OCI-LY1 (cell line): Measurements from ENCODE around the gene SPOCK1.

Source experiments
- H2AFZ ChIP-seq: fragments of 200-600 bp; sonication (generic), shearing (Covaris generic); 2 replicates; pipeline ENCODE4 v1.6.0; 2014; ENCODE audit warnings: antibody characterized with exemption, mild to moderate bottlenecking, low read length
- H3F3A ChIP-seq: fragments of 200-600 bp; sonication (generic), shearing (Covaris generic); 2 replicates; pipeline ENCODE4 v1.6.0; 2014; ENCODE audit warnings: mild to moderate bottlenecking, antibody characterized with exemption, low read length, moderate library complexity; ENCODE audit not compliant: insufficient read depth
- H3K27ac ChIP-seq: fragments of 200-600 bp; sonication (generic); 2 replicates; pipeline ENCODE4 v1.5.1; 2014; ENCODE audit warnings: low read length, mixed run types, mild to moderate bottlenecking, low read depth; ENCODE audit not compliant: poor library complexity, severe bottlenecking
- H3K27me3 ChIP-seq: fragments of 200-600 bp; sonication (generic); 2 replicates; pipeline ENCODE4 v1.6.0; 2014; ENCODE audit warnings: antibody characterized with exemption, mild to moderate bottlenecking, low read length, moderate library complexity; ENCODE audit not compliant: insufficient read depth
- H3K36me3 ChIP-seq: fragments of 200-600 bp; sonication (generic); 2 replicates; pipeline ENCODE4 v1.6.1; 2014; ENCODE audit warnings: mild to moderate bottlenecking, antibody characterized with exemption, low read length, moderate library complexity, mixed read lengths; ENCODE audit not compliant: insufficient read depth
- H3K4me1 ChIP-seq: fragments of 200-600 bp; sonication (generic); 2 replicates; pipeline ENCODE4 v1.5.1; 2014; ENCODE audit warnings: mild to moderate bottlenecking, low read length, moderate library complexity; ENCODE audit not compliant: insufficient read depth, severe bottlenecking
- H3K4me2 ChIP-seq: fragments of 200-600 bp; sonication (generic), shearing (Covaris generic); 2 replicates; pipeline ENCODE4 v1.6.1; 2014; ENCODE audit warnings: low read length
- H3K4me3 ChIP-seq: fragments of 200-600 bp; sonication (generic); 2 replicates; pipeline ENCODE4 v1.5.1; 2014; ENCODE audit warnings: low read length, low read depth, mild to moderate bottlenecking, mixed read lengths; ENCODE audit not compliant: poor library complexity, severe bottlenecking
- H3K79me2 ChIP-seq: fragments of 200-600 bp; shearing (Covaris generic); 2 replicates; pipeline ENCODE4 v1.6.1; 2016; ENCODE audit warnings: mixed run types, low read length, mixed read lengths; ENCODE audit not compliant: insufficient read depth
- H3K9ac ChIP-seq: fragments of 200-600 bp; sonication (generic), shearing (Covaris generic); 2 replicates; pipeline ENCODE4 v1.6.1; 2014; ENCODE audit warnings: mild to moderate bottlenecking, low read length, mixed read lengths
- H3K9me2 ChIP-seq: fragments of 200-600 bp; sonication (generic), shearing (Covaris generic); 2 replicates; pipeline ENCODE4 v1.6.1; 2014; ENCODE audit warnings: low read depth, mild to moderate bottlenecking, low read length, mixed read lengths
- H3K9me3 ChIP-seq: fragments of 200-600 bp; shearing (Covaris generic); 2 replicates; pipeline ENCODE4 v1.6.1; 2014; ENCODE audit warnings: low read length, mixed read lengths
- H4K20me1 ChIP-seq: fragments of 200-600 bp; sonication (generic), shearing (Covaris generic); 2 replicates; pipeline ENCODE4 v1.6.0; 2016; ENCODE audit warnings: mild to moderate bottlenecking, low read length; ENCODE audit not compliant: insufficient read depth
- CTCF ChIP-seq: fragments of 200-600 bp; sonication (generic), shearing (Covaris generic); IDR thresholded peaks from 2 replicates; pipeline ENCODE4 v1.5.1; 2017; ENCODE audit warnings: mild to moderate bottlenecking, antibody characterized with exemption, low read length, moderate library complexity, mixed read lengths
- EZH2 ChIP-seq: fragments of 200-600 bp; sonication (generic), shearing (Covaris generic); IDR thresholded peaks from 2 replicates; pipeline ENCODE4 v1.8.0; 2017; ENCODE audit warnings: borderline replicate concordance, mixed run types, mild to moderate bottlenecking, antibody characterized with exemption, low read length, moderate library complexity, mixed read lengths

Gene SPOCK1

DNA sequence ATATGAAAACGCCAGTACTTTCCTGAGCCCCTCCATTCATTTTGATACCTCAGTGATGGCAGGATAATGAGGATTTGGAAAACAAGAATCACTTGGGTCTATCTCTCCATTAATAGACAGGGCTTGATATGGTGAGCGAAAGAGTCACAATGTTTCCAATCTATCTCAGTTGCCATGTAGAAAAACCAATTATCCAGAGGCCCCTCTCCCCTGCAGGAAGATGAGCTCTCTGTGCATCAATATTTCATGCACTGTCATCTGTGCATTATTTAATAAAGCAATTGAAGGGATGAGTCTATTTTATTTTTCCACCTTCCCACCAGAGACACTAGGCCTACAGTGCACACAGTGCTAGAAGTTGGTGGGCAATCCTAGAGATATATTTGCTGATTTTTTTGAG, 326.9 kb downstream of the SPOCK1 start:
- H3K9me2 ChIP-seq = no peaks in the 10 kb centered on the region
- H3K9me3 ChIP-seq = no peaks in the 10 kb centered on the region
- no peaks in the 10 kb centered on the region for H4K20me1 ChIP-seq
- no peak overlapping the region for H3K9ac ChIP-seq
- H2AFZ ChIP-seq = no peak overlapping the region
- no peaks in the 10 kb centered on the region for H3K79me2 ChIP-seq
- H3K4me3 ChIP-seq = no peak overlapping the region
- H3K4me2 ChIP-seq = no peak overlapping the region
- H3K36me3 ChIP-seq = no peaks in the 10 kb centered on the region
- TF ChIP-seq EZH2 (no peak), CTCF (no peak)
- no peaks in the 10 kb centered on the region for H3K4me1 ChIP-seq
- no peaks in the 10 kb centered on the region for H3F3A ChIP-seq
- H3K27ac ChIP-seq = no peak overlapping the region
- no peaks in the 10 kb centered on the region for H3K27me3 ChIP-seq

GRCh38 chr5:137167187-137167586, 331.9 kb downstream of the SPOCK1 start:
- no peak for TF ChIP-seq CTCF
- no peak for TF ChIP-seq EZH2
- no peak overlapping the region for H3K27ac ChIP-seq
- no peak overlapping the region for H3K9ac ChIP-seq
- no peak overlapping the region for H2AFZ ChIP-seq
- H3K9me2 ChIP-seq = no peaks in the 10 kb centered on the region
- no peaks in the 10 kb centered on the region for H3K4me1 ChIP-seq
- no peaks in the 10 kb centered on the region for H4K20me1 ChIP-seq
- no peaks in the 10 kb centered on the region for H3F3A ChIP-seq
- H3K9me3 ChIP-seq = no peaks in the 10 kb centered on the region
- H3K27me3 ChIP-seq = no peaks in the 10 kb centered on the region
- no peak overlapping the region for H3K4me2 ChIP-seq
- no peaks in the 10 kb centered on the region for H3K36me3 ChIP-seq
- no peak overlapping the region for H3K4me3 ChIP-seq
- no peaks in the 10 kb centered on the region for H3K79me2 ChIP-seq

DNA sequence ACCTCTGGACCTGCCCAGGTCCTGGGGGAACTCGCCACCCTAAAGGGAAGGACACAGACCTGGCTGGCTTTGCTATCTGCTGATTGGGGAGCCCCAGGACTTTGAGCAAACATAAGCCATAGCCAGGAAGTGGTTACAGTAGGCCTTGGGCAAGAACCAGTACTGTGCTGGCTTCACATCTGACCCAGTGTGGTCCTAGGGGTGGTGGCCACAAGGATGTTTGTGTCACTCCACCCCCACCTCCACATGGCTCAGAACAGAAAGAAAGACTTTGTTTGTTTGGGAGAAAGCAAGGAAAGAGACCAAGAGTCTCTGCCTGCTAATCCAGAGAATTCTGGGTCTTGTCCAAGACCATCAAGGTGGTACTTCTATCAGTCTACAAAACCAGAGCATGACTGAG, 334.2 kb downstream of the SPOCK1 start:
- Histone ChIP-seq H3K4me1 (no peaks in the 10 kb centered on the region), H3K4me2 (no peak overlapping the region), H3K9me2 (no peaks in the 10 kb centered on the region), H2AFZ (no peak overlapping the region), H3K36me3 (no peaks in the 10 kb centered on the region), H4K20me1 (no peaks in the 10 kb centered on the region), H3K4me3 (no peak overlapping the region), H3K79me2 (no peaks in the 10 kb centered on the region), H3K27me3 (no peaks in the 10 kb centered on the region), H3K9me3 (no peaks in the 10 kb centered on the region), H3K9ac (no peak overlapping the region), H3F3A (no peaks in the 10 kb centered on the region), H3K27ac (no peak overlapping the region)
- TF ChIP-seq CTCF = no peak
- TF ChIP-seq EZH2 = no peak
